Measurements from ENCODE around the gene SCN11A.

DNA sequence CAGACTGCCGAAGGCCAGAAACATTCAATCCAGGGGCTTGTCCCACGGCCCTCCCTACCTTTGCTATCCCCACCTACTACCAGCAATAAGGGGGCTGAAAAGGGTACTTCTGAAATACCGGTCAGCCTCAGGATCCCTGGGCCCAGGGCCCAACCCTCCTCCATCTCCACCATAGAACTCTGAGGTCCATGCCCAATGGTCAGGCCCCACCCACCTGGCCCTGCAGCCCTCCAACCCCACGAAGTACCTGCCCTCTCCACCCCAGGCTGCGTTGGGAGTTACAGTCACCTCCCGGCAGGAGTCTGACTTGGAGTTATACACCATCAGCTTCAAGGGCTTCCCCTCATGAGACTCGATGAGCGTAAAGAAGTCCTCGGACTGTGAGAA, 48.7 kb upstream of the SCN11A start:
- TF ChIP-seq POLR2A (IDR thresholded peaks at IDR 0.05; ENCODE audit: low read depth, low read length) (no peak), POLR2AphosphoS5 (IDR thresholded peaks at IDR 0.05; ENCODE audit: low read depth, low read length) (no peak)

Data from GM12892 (cell line).